Stimulated activated CD4-positive, alpha-beta T cell treated with anti-CD3 and anti-CD28 coated beads, Interleukin-15, amount 100 ng/mL, for 48 hours (primary cell): ENCODE measurements around the gene LIX1L.
"Not testable (repeated sequence)": the region's sequence is repeated elsewhere in the genome, so short reads cannot be mapped to it uniquely, and the experiment has no call there.

Experiments used
- DNase-seq, 2 donors: peaks; one replicate each; pipeline ENCODE4 v3.0.0-alpha.2; 2020; ENCODE audit warnings: low read depth in 2 of 2

Gene LIX1L

DNA sequence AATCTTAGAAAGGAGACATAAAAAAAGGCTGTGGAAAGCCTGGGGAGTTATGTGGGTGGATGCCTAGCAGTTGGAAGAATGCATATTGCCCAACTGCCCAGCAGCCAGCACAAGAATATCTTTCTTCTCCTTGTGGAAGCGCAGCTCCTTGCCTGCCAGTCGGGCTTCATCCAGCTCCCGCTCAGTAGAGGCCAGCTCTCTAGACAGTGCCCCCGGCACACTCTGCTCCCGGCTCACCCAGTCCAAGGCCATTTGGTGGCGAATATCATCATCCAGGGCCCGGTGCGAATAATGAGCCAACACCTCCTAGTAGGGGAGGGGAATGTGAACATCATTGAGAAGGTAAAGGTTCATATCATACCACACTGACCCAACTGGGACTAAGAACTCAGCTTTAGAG, 21.6 kb downstream of the LIX1L start:
- no peak for DNase-seq

DNA sequence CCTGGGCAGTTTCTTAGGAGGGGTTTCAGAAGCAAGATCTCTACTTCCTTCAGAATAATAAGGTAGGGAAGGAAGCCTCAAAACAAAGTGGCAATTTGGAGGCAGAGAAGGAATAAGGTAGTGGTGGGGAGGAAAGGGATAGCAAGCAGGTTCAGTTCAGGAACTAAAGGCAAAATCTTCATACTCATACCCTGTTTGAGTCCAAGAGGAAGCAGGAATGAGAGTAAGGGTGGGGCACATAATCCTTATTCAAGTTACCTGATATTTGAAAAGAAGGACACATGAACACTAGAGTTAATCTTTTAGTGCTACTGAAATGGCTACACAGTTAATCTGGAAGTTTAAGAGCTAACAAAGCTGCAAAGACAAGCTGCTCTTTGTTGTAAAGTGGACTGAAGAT, 22.1 kb downstream of the LIX1L start:
- DNase-seq = no peak

DNA sequence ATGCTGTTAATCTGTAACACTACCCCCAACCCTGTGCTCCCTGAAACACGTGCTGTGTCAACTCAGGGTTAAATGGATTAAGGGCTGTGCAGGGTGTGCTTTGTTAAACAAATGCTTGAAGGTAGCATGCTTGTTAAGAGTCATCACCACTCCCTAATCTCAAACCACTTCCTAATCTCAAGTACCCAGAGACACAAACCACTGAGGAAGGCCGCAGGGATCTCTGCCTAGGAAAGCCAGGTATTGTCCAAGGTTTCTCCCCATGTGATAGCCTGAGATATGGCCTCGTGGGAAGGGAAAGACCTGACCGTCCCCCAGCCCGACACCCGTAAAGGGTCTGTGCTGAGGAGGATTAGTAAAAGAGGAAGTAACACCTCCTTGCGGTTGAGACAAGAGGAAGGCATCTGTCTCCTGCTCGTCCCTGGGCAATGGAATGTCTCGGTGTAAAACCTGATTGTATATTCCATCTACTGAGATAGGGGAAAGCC, 25.3 kb downstream of the LIX1L start:
- not testable (repeated sequence) for DNase-seq

DNA sequence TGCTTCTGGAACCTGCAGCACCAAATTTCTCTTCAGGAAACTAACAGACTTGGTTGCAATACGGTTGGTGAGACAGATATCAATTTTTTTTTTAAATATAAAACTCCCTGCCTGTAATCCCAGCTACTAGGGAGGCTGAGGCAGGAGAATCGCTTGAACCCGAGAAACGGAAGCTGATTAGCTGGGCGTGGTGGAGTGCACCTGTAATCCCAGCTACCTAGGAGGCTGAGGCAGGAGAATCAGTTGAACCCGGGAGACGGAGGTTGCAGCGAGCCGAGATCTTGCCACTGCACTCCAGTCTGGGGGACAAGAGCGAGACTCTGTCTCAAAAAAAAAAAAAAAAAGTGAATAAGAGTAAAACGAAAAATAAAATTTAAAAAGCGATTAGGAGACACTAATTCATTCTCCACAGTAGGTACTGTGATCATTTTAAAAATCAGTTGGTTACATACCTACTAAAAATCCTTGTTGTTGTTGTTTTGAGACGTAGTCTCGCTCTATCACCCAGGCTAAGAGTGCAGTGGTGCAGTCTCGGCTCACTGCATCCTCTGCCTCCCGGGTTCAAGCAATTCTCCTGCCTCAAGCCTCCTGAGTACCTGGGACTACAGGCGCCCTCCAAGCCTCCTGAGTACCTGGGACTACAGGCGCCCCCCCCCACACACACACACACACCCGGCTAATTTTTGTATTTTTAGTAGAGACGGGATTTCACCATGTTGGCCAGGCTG, 29.7 kb downstream of the LIX1L start:
- no peak for DNase-seq

DNA sequence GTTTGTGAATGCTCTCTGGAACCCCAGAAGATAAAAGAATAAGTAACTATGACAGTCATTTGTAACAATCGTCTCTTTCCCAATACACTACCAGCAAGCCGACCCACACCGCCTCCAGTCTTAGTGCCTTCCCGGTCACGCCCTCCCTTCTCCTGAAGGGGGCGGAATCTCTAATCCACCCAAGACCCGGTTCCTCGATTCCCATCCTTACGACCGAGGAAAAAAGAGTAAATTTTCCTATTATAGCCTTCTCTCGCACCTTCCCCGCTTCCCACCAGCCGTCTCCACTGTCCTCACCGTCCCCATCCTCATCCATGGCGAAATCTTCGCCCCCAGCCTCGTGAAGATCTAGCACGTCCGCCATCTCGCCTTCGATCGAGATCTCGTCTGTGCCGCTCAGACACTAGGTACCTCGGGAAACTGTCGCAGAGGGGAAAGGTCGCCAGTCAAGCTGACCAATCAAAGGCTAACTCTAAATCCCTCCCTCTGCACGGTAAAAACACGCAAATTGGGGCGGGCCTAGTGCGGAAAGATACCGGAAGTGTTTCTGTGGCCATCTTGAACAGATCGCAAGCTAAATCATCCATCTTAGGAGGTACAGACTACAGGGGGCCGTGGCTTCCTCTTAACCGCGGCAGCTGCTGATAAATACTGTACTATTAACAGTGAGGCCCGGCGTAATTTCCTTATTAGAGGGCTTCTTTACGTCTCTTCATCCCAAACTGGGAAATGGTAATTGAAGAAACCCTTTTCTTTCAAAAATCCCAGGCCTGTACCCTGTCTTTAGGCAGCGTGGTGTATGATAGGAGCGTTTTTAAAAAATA, 30.5 kb downstream of the LIX1L start, which contains the start of gene RBM8A:
Gene RBM8A, minus strand, starts transcription at position 422 of the 824 bp plus-strand sequence. Its CDS starts 58 bp downstream, at position 364.
- peak; percentile 91 to 92 for DNase-seq

DNA sequence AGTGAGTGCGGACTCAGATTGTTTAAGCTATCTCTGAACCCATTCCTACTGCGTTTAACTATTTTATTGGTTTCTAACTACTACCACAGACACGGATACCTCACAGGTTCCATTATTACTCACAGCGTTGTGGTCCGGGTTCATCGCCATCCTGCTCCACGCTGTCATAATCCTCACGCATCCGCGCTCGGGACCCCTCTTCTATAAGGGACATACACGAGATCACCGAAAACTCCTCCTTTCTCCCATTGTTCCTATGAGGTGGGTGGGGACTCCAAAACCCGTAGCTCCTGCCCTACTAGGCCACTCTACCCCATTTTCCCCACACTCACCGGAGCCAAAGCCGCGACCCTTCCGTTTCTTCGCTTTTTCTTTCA, 31.1 kb downstream of the LIX1L start:
- peak; percentile 46 to 49 for DNase-seq

DNA sequence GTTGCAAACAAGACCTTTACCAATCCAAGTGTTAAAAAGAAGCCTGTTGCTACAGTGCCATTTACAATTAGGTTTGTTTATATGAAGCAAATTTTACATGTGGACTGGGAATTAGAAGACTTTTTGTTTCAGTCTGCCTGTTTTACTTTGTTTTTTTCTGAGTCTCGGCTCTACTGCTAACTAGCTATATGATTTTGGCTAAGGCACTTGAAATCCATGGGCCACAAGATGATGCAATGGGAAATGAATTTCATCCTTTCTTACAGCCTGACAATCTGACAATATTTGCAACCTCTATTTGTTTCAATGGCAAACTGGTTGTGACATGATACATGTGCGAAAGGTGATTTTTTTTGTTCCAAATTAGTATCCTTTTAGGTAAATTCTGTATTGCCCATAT, 35.6 kb downstream of the LIX1L start:
- no peak for DNase-seq

DNA sequence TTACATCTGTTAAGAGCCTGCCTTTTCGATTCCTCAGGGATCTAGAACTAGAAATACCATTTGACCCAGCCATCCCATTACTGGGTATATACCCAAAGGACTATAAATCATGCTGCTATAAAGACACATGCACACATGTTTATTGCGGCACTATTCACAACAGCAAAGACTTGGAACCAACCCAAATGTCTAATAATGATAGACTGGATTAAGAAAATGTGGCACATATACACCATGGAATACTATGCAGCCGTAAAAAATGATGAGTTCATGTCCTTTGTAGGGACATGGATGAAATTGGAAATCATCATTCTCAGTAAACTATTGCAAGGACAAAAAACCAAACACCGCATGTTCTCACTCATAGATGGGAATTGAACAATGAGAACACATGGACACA, 37.5 kb downstream of the LIX1L start:
- DNase-seq = not testable (repeated sequence)

DNA sequence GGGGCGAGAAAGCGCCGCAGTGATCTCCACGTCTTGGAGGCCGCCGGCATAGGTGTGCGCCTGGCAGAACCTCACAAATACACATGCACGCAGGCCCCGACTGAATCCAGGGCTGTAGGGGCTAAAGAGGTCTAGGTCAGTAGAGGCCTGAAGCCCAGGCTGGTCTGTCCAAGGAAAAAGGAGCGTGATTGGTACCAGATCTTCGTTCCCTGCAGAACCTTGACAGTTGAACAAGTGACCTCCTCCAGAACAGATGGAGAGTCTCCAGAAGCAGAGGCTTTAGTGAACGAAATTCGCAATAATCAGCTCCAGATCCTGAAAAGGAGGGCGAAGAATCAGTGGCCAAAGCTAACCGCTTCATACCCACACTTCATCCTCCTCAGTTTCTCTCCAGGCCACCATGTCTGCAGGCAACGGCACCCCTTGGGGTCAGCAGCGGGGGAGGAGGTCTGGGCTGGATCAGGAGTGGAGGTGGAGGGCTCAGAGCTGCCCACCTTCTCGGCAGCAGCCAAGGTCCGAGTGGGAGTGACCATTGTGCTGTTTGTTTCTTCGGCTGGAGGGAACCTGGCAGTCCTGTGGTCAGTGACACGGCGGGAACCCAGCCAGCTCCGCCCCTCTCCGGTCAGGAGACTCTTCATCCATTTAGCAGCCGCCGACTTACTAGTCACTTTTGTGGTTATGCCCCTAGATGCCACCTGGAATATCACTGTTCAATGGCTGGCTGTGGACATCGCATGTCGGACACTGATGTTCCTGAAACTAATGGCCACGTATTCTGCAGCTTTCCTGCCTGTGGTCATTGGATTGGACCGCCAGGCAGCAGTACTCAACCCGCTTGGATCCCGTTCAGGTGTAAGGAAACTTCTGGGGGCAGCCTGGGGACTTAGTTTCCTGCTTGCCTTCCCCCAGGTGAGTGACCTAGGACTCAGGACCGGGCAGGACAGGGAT, 38.6 kb downstream of the LIX1L start:
- no peak for DNase-seq

DNA sequence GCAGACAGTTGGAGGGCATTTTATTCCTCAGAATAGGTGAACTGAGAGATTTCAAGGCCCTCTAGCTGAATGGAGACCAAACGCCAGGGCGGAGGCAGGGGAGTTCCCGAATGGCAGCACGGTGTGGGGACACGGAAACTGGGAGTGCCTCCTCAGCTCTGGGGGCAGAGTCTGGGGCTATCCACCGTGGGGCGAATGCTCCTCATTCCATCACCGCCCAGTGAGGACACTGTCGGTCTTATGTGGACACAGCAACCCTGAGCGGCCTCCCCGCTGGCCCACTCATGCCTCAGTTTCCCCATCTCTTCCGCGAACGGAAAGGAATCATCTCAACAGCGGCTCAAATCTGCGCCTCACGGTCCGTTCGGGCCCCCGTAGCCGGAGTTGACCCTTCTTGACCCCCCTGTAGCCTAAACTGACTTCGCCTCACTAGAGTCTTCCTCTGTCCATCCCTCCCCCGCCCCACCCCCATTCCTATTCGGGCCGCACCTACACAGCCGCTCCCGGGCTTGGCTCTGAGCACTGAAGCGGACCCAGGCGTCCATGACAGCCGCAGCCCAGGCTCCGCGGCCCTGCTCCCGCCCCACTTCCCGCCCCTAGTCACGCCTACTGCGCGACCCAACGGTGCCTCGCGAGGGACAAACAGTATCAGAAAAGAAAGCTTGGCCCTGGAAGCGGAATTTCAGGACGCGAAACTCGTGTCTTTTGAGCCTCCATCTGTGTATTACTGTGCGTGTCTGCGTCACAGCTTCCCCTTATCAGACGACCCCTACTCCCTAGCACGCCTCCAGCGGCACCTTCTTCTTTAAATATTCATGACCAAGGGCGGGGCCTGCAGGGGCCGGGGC, 39.4 kb downstream of the LIX1L start, which contains the start of gene PEX11B:
Gene PEX11B, minus strand, starts transcription at position 574 of the 848 bp plus-strand sequence. Its CDS starts 29 bp downstream, at position 545.
- peak; percentile 83 to 86 for DNase-seq

DNA sequence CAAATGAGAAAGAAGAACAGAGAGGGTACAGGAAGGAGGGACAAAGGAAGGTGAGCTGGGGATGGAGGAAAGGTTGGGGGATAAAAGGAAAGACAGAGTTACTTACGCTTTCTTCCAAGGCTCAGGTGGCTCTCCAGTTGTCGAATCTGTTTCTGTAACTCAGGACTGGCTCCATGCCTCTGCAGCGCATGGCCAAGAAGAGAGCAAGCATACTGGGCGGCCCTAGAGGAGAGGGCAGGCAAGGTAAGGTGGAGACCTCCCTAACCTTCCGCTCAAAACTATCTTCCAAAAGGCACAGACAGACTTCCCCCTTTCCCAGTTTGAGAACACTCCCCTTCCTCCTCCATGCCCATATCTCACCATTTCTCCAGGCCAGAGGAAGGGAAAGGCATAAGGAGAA, 40.2 kb downstream of the LIX1L start:
- no peak for DNase-seq

DNA sequence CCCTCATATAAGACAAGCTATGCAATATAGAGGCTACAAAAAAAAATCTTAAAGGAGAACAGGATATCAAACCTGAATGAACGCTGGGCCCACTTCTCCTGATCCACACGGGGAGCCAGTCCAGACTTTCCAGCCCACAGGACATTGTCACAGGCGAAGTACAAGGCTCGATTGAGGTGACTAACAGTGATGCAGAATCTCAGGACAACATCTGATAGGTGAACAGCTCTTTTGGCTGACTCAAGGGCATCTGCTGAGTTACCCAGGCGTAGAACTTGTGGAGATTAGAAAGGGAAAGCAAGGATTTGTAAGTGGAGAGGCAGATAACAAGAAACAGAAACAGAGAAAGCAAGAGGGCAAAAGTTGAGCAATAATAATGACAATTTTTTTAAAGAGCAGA, 41.1 kb downstream of the LIX1L start:
- DNase-seq = no peak

DNA sequence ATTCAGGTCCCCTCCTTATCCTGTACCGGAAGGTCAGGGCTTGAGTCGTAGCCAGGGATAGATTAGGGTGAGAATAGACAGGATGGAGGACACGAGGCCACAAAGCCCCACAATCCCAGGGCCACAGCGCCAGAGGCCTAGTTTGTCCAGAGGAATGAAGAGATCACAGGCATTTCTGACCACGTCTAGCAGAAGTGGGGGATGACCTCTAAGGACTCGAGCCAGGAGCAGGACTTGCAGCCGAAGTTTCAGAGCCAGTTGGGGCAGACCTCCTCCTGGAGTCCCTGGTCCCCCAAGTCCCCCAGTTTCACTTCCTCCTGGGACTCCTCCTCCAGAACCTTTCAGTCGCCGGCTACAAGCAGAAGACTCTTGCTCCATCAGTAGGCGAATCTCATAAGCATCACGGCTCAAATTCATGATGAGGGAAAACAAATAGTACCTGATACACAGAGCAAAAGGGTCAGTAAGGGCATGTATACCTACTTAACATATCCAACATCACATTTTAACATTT, 45.6 kb downstream of the LIX1L start:
- DNase-seq = no peak

DNA sequence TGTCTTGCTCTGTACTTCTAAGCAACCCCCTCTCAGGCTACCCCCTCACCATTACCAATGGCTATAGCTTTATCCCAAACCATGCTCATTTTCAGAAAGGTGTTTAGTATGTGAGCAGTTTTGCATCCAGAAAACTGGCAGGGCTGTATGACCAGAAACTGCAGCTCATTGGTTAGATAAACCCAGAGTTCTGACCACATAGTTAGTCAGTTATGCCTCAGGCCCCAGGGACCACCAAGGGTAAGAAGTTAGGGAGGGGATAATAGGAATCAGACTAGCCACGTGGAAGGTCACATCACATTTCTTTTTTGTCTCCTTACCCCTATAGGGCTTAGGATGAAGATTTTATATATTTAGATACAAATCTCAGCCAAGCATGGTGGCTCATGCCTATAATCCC, 49.2 kb downstream of the LIX1L start:
- no peak for DNase-seq

DNA sequence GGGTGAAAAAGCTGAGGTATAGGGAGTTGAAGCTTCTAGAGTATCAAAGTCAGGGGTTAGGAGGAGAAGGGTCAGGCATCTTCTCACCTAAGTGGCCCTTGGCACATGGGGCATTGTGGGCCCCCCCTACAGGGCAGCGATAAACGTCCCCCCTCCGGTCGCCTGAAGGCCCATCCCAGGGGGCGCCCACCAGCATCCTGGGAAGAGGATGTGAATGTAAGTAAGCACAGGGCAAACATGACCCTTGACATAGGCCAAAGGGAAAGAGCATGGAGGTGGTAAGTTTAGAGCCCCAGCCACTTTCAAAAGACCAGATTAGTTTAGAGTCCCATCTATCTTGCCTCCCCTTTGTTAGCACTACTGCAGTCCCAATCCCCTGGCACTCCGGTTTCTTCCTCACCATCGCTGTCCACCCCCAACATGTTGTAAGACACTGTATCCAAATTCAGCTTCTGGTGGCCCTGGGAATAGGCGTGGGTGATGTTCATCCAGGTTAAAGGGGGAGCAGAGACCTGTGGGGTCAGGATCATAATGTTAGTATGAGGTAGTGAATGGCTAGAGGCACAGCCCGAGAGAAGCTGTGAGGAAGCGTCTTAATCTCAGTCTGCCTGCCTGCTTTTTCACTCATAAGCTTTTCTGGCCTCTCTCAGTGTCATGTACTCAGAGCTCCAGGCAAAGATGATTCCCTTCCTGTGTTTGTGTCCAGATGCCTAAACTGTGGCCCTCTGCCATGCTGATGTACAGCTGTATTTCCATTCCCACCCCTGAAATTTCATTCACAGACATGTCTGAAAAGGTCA, 50.7 kb downstream of the LIX1L start:
- DNase-seq = no peak

DNA sequence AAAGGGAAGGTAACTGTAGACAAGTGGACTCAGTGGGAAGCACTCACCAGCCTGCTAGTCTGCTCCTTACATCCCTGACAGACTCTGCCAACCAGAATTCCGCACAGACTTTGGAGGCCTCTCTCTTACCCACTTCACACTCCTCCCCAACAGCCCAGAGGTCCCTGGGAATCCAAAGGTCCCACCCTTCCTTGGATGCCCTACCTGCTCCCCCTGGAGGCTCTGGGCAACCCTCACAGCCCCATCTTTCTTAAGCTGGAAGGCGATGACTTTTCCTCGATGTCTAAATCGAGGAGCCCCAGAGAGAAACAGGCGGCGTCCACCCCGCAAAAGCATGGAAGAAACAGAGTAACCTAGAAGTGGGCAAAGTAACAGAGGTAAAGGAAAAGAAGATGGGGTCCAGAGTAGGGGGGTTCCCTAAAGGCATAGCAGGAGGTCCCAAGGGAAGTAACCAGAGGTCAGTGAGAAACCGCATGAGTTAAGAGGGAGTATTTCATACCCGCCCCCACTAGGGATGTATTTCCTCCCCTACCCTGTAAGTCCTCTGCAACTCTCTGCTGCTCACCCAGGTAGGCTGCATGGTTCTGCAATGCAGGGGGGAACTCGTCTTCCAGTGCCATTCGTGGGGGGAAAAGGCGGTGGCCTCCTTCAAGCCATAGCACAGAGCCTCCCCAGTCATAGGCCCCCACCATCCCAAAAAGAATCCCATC, 56.4 kb downstream of the LIX1L start:
- DNase-seq = no peak

DNA sequence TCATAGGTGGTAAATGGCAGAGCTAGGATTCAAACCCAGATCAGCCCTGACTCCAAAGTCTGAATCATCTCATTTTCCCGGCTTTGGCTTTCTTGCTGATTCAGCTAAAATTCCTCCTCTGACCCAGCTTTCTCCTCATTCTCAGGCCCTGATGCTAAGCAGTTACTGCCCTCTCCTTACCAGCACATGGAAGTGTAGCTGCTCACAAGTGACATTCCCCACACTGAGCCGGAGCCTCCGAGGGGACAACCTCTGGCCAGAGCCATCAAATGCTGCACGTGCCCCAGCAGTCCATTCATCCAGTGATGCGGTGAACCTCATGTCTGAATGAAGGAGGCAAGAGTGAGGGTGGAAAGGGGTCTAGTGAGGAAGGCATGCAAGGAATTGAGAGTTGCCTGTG, 59.1 kb downstream of the LIX1L start:
- no peak for DNase-seq

DNA sequence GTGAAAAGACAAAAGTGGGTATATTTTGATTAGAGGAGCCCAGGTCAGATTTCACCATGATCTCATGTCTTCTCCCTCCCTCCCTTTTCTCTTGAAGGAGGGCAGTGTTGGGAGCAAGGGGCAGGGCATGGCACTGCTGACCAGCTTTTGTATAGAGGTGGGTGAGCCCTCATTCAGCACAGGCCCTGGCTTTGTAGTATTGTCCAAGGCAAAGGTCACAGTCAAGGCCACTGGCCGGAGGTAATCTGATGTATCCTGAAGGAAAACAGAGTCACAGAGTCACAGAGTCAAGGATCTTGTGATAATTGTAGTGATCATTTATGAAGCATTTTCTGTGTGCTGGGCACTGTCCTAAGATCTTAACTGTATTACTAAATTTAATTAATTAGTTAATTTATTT, 59.8 kb downstream of the LIX1L start:
- no peak for DNase-seq

DNA sequence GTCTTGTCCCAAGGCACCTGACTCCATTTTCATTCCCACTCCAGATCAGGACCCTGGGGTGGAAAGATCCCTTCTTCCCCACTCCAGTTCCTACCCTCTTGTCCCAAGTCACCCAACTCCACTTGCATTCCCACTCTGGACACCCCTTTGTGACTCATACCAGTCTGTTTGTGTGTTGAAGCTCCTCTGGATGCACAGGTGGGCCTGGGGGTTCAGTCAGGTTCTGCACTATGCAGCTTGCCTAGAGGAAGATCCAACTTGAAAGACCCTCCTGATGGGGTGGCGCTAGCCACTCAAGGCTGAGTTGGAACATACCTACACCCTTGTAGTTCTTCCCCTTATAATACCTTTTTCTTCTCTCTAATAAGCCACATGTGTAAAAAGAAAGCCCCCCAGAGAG, 62.3 kb downstream of the LIX1L start:
- DNase-seq = no peak
